ENCODE data around the gene TPRG1.

The TPRG1 gene

GRCh38 chr3:189363590-189364255 lies 192.0 kb downstream of the TPRG1 start:
- DNase-seq: no peak

- DNase-seq: no peak
These were observed 194.1 kb downstream of the TPRG1 start for GRCh38 chr3:189365609-189366564.

GRCh38 chr3:189368384-189368783 lies 196.6 kb downstream of the TPRG1 start:
- DNase-seq: no peak

GRCh38 chr3:189369636-189370035 lies 197.9 kb downstream of the TPRG1 start:
- no peak for DNase-seq

GRCh38 chr3:189372243-189372642 lies 200.5 kb downstream of the TPRG1 start:
- DNase-seq: no peak

All from activated naive CD4-positive, alpha-beta T cell treated with anti-CD3 and anti-CD28 coated beads, Interleukin-2, amount 50 U/mL, for 16 hours (primary cell).